ENCODE data around the gene NFIB. TPM values are rescaled to one million over a fixed set of nuclear protein-coding genes. Genes with fewer than 3 reads are reported as not detected.
A peak's percentile ranks its signal among the peaks of the same experiment; 100 is the strongest.

The NFIB gene
- total and polyA plus RNA-seq, 2 donors (not counting 3 experiments of a cell fraction or from before 2014, with no cell fraction given), result 26.4 to 174 TPM

- Histone ChIP-seq H3K79me2 (ENCODE audit: control insufficient read depth, insufficient read depth, low read length) (peaks cover 17% of the 10 kb centered on the region), H3K9ac (replicated peaks; ENCODE audit: extremely low read depth, insufficient read depth, low read length) (no peak overlapping the region), H4K20me1 (replicated peaks; ENCODE audit: control insufficient read depth, extremely low read depth, insufficient read depth, low read length) (no peaks in the 10 kb centered on the region), H3K4me2 (ENCODE audit: insufficient read depth, low read length) (peak overlapping the region; percentile 96), H3K27ac (ENCODE audit: insufficient read depth, low read depth, low read length) (no peak overlapping the region), H3K9me1 (replicated peaks; ENCODE audit: control insufficient read depth, extremely low read depth, insufficient read depth, low read length) (no peaks in the 10 kb centered on the region), H3K9me3 (replicated peaks; ENCODE audit: control insufficient read depth, insufficient read depth, low read length) (no peaks in the 10 kb centered on the region), H3K27me3 (ENCODE audit: control insufficient read depth in 2 of 2, insufficient read depth in 2 of 2, low read length in 2 of 2) (no peaks in the 10 kb centered on the region), H3K36me3 (ENCODE audit: control insufficient read depth in 2 of 2, extremely low read depth in 1 of 2, insufficient read depth in 2 of 2, low read length in 2 of 2) (no peaks in the 10 kb centered on the region), H3K4me3 (replicated peaks in 1 of 3; ENCODE audit: insufficient read depth in 1 of 3, low read depth in 1 of 3, low read length in 3 of 3) (no peak overlapping the region), H2AFZ (ENCODE audit: low read depth, low read length) (no peak overlapping the region), H3K4me1 (ENCODE audit: control insufficient read depth, extremely low read depth, insufficient read depth, low read length) (peaks cover 45% of the 10 kb centered on the region)
- dilution Hi-C loops (cut with MboI; ENCODE audit: extremely low pct_ligation_motif_present, low sequenced_read_pairs), result no loop called here
- intact Hi-C loops (cut with micrococcal nuclease), result loop anchor here (2.0 to 5.0 kb wide), 3 partner anchors 105 to 572 kb away; no protein-coding TSS in a partner anchor
- BruUV-seq (replicated peaks), result no TSS peak
- TF ChIP-seq MAX (IDR thresholded peaks at IDR 0.05; ENCODE audit: insufficient read depth, insufficient read length), result no peak
- DNase-seq (ENCODE audit: low read depth, low spot score) (no peak), FAIRE-seq (no peak)
- ChIA-PET CTCF (interaction anchor here (0.7 to 1.9 kb wide), 10 partner anchors 21 to 1071 kb away, joined by 3 to 11 read pairs (median 4); no protein-coding TSS in a partner anchor), POLR2A (no interaction called here)
Observed at GRCh38 chr9:14323985-14324650, 10.2 kb upstream of the NFIB start.

GRCh38 chr9:14323083-14323971 is 9.4 kb upstream of the NFIB start:
- Histone ChIP-seq H3K4me3 (replicated peaks in 1 of 3; ENCODE audit: insufficient read depth in 1 of 3, low read depth in 1 of 3, low read length in 3 of 3) (peak overlapping the region; percentile 44 to 79 (median 64)), H3K9me1 (replicated peaks; ENCODE audit: control insufficient read depth, extremely low read depth, insufficient read depth, low read length) (no peaks in the 10 kb centered on the region), H3K27me3 (ENCODE audit: control insufficient read depth in 2 of 2, insufficient read depth in 2 of 2, low read length in 2 of 2) (no peaks in the 10 kb centered on the region), H3K9me3 (replicated peaks; ENCODE audit: control insufficient read depth, insufficient read depth, low read length) (no peaks in the 10 kb centered on the region), H3K4me2 (ENCODE audit: insufficient read depth, low read length) (peak overlapping the region; percentile 96), H3K27ac (ENCODE audit: insufficient read depth, low read depth, low read length) (peak overlapping the region; percentile 94), H3K36me3 (ENCODE audit: control insufficient read depth in 2 of 2, extremely low read depth in 1 of 2, insufficient read depth in 2 of 2, low read length in 2 of 2) (no peaks in the 10 kb centered on the region), H3K4me1 (ENCODE audit: control insufficient read depth, extremely low read depth, insufficient read depth, low read length) (peaks cover 53% of the 10 kb centered on the region), H2AFZ (ENCODE audit: low read depth, low read length) (peak overlapping the region; percentile 72), H4K20me1 (replicated peaks; ENCODE audit: control insufficient read depth, extremely low read depth, insufficient read depth, low read length) (no peaks in the 10 kb centered on the region), H3K79me2 (ENCODE audit: control insufficient read depth, insufficient read depth, low read length) (peaks cover 25% of the 10 kb centered on the region), H3K9ac (replicated peaks; ENCODE audit: extremely low read depth, insufficient read depth, low read length) (peak overlapping the region; percentile 95)
- peak; percentile 21 for TF ChIP-seq POLR2A (IDR thresholded peaks at IDR 0.05; ENCODE audit: low read depth, low read length)
- TF ChIP-seq GATA2 (IDR thresholded peaks at IDR 0.05; ENCODE audit: insufficient read depth, insufficient read length, low read depth, low read length), result no peak
- ChIA-PET CTCF (interaction anchor here (0.7 to 1.9 kb wide), 8 partner anchors 22 to 972 kb away, joined by 3 to 11 read pairs (median 5); no protein-coding TSS in a partner anchor), POLR2A (no interaction called here)
- dilution Hi-C loops (cut with MboI; ENCODE audit: extremely low pct_ligation_motif_present, low sequenced_read_pairs) (no loop called here), intact Hi-C loops (cut with micrococcal nuclease) (loop anchor here (2.0 to 5.0 kb wide), 3 partner anchors 105 to 571 kb away; no protein-coding TSS in a partner anchor)
- TSS peak; percentile 78 for BruUV-seq (replicated peaks)
- FAIRE-seq (no peak), DNase-seq (ENCODE audit: low read depth, low spot score) (peak; percentile 76)

Measured in endothelial cell of umbilical vein (primary cell).